ENCODE data around the gene ATG5. TPM values are rescaled to one million over a fixed set of nuclear protein-coding genes. Genes with fewer than 3 reads are reported as not detected.

Gene ATG5
- total and polyA plus RNA-seq, 9 of the 15 experiments (the other 6 are each of a cell fraction or from before 2014, with no cell fraction given) = 29.0 to 80.0 (median 53.2) TPM

DNA sequence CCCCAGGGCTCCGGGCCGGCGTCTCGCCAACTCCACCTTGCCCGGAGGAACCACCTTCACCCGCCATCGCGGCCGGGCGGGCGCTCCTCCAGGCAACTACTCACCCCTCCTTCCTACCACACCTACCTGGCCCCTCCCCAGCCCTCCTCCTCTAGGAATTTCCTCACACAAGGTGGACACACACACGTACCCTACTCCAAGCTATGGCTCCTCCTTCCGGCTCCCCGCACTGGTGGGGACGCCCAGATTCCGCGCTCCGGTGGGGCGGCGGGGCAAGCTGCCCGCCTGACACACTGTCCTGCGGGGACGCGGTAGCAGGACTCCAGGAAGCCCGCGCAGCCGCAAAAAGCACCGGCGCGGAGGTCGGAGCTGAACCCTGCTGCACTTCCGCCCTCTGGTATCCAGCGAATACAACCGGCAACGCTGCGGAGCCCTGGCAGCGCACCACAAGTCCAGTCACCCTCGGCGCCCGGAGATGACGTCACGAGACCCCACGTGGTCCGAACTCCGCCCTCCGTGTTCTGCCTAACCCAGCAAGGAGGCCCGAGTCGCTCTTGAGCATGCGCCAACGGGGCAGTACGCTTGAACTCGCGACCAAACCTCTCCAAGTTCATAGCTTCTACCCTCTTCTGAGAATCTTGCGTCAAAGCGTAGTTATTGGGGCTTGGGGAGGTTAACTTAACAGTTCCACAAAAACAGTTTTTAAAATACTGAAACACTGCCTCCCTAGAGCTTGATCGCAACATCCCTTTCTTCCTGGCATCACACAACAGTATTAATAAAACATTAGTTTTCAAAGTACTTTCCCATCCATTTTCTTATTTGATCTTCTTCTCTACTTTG is at the start of gene ATG5 (continued):
- TF ChIP-seq, protein P1, sequence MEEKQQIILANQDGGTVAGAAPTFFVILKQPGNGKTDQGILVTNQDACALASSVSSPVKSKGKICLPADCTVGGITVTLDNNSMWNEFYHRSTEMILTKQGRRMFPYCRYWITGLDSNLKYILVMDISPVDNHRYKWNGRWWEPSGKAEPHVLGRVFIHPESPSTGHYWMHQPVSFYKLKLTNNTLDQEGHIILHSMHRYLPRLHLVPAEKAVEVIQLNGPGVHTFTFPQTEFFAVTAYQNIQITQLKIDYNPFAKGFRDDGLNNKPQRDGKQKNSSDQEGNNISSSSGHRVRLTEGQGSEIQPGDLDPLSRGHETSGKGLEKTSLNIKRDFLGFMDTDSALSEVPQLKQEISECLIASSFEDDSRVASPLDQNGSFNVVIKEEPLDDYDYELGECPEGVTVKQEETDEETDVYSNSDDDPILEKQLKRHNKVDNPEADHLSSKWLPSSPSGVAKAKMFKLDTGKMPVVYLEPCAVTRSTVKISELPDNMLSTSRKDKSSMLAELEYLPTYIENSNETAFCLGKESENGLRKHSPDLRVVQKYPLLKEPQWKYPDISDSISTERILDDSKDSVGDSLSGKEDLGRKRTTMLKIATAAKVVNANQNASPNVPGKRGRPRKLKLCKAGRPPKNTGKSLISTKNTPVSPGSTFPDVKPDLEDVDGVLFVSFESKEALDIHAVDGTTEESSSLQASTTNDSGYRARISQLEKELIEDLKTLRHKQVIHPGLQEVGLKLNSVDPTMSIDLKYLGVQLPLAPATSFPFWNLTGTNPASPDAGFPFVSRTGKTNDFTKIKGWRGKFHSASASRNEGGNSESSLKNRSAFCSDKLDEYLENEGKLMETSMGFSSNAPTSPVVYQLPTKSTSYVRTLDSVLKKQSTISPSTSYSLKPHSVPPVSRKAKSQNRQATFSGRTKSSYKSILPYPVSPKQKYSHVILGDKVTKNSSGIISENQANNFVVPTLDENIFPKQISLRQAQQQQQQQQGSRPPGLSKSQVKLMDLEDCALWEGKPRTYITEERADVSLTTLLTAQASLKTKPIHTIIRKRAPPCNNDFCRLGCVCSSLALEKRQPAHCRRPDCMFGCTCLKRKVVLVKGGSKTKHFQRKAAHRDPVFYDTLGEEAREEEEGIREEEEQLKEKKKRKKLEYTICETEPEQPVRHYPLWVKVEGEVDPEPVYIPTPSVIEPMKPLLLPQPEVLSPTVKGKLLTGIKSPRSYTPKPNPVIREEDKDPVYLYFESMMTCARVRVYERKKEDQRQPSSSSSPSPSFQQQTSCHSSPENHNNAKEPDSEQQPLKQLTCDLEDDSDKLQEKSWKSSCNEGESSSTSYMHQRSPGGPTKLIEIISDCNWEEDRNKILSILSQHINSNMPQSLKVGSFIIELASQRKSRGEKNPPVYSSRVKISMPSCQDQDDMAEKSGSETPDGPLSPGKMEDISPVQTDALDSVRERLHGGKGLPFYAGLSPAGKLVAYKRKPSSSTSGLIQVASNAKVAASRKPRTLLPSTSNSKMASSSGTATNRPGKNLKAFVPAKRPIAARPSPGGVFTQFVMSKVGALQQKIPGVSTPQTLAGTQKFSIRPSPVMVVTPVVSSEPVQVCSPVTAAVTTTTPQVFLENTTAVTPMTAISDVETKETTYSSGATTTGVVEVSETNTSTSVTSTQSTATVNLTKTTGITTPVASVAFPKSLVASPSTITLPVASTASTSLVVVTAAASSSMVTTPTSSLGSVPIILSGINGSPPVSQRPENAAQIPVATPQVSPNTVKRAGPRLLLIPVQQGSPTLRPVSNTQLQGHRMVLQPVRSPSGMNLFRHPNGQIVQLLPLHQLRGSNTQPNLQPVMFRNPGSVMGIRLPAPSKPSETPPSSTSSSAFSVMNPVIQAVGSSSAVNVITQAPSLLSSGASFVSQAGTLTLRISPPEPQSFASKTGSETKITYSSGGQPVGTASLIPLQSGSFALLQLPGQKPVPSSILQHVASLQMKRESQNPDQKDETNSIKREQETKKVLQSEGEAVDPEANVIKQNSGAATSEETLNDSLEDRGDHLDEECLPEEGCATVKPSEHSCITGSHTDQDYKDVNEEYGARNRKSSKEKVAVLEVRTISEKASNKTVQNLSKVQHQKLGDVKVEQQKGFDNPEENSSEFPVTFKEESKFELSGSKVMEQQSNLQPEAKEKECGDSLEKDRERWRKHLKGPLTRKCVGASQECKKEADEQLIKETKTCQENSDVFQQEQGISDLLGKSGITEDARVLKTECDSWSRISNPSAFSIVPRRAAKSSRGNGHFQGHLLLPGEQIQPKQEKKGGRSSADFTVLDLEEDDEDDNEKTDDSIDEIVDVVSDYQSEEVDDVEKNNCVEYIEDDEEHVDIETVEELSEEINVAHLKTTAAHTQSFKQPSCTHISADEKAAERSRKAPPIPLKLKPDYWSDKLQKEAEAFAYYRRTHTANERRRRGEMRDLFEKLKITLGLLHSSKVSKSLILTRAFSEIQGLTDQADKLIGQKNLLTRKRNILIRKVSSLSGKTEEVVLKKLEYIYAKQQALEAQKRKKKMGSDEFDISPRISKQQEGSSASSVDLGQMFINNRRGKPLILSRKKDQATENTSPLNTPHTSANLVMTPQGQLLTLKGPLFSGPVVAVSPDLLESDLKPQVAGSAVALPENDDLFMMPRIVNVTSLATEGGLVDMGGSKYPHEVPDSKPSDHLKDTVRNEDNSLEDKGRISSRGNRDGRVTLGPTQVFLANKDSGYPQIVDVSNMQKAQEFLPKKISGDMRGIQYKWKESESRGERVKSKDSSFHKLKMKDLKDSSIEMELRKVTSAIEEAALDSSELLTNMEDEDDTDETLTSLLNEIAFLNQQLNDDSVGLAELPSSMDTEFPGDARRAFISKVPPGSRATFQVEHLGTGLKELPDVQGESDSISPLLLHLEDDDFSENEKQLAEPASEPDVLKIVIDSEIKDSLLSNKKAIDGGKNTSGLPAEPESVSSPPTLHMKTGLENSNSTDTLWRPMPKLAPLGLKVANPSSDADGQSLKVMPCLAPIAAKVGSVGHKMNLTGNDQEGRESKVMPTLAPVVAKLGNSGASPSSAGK (IDR thresholded peaks at IDR 0.05) = peak; percentile 78
- TF ChIP-seq GABPB1 (CRISPR knock-in tag; IDR thresholded peaks at IDR 0.05) (peak; percentile 98), NBN (IDR thresholded peaks at IDR 0.05; ENCODE audit: low read depth) (peak; percentile 99), GTF2F1 (IDR thresholded peaks at IDR 0.05; ENCODE audit: low read depth, low read length) (peak; percentile 83), GABPB2 (CRISPR knock-in tag; conservative IDR thresholded peaks at IDR 0.05) (no peak), ZBTB11 (CRISPR knock-in tag; IDR thresholded peaks at IDR 0.05) (peak; percentile 90 to 98 (median 97)), ZNF431 (CRISPR knock-in tag; IDR thresholded peaks at IDR 0.05) (0 out of 2 replicates have a peak, but pooled peaks have one; percentile 49), SRF (CRISPR knock-in tag; IDR thresholded peaks at IDR 0.05) (no peak), SMARCE1 (IDR thresholded peaks at IDR 0.05) (peak; percentile 52; the same call in 1 of the 2 replicates)
- TF ChIP-seq, protein P2, sequence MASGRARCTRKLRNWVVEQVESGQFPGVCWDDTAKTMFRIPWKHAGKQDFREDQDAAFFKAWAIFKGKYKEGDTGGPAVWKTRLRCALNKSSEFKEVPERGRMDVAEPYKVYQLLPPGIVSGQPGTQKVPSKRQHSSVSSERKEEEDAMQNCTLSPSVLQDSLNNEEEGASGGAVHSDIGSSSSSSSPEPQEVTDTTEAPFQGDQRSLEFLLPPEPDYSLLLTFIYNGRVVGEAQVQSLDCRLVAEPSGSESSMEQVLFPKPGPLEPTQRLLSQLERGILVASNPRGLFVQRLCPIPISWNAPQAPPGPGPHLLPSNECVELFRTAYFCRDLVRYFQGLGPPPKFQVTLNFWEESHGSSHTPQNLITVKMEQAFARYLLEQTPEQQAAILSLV (tag; IDR thresholded peaks at IDR 0.05) = no peak

All from K562 (cell line).